GM21526 (cell line): ENCODE results near the gene LRRC7.

ENCODE experiments used
- ATAC-seq: cut with Tn5 transposase; IDR thresholded peaks from one replicate; pipeline ENCODE4 v1.9.1; 2021; ENCODE audit warnings: moderate library complexity; ENCODE audit not compliant: unreplicated experiment, low FRiP score

LRRC7 gene

DNA sequence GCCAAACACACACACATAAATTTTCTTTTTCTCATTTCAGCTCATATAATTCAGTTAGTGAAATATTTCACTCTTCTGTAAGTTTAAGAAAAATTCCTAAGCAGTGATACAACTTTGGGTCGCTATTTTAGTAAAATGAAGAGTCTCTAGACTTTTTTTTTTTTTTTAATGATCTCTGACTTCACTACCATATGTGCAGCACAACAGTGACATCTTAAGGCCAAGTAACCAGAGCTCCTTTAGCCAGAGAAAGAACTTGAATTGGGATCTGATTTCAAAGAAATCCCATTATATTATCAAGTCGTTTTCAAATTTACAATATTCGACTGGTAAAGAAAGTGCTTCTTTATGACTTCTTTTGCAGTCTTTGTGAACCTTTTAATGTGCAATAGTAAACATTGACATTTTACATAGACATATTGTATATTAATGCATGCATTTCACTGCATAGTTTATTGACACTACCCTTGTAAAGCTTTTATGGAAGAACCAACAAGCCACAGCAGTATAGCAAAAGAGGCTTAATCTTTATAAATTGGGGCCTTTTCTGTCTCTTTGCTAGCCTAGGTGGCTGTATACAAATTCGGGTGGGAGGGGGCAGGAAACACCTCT is 575.4 kb downstream of the LRRC7 start:
- ATAC-seq: no peak

DNA sequence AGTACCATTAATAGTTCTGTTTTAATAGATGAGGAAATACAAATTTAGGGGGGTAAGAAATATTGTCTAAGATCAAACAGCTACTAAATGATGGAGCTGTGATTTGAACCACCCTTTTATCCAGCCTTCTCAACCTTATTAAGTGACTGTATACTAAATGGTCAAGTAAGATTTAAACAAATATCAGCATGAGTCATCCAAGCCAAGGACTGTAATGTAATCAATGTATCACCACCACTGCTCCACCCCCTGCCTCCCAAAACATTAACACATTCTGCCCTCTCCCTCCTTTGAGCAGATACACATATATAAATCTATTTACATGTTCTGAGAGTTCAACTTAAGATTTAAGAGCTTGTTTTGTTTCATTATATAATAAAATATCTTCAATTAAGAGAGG is 578.8 kb downstream of the LRRC7 start:
- ATAC-seq: no peak

DNA sequence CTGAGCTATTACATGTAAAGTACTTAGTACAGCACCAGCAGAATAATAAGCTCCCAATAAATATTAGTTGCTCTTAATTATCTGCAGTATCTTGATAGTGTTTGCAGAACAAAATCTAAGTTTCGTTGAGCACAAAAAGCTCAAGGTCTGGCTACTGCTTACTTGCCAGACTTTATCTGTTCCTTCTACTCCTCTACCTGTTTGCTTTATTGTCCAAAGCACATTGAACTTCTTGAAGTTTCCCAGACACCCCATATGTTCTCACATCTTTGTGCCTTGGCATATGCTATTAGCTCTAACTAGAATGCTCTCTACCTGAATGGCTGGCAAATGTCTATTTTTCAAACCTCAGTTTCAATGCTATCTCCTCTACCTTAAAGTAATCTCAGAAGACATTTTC is 582.7 kb downstream of the LRRC7 start:
- no peak for ATAC-seq

DNA sequence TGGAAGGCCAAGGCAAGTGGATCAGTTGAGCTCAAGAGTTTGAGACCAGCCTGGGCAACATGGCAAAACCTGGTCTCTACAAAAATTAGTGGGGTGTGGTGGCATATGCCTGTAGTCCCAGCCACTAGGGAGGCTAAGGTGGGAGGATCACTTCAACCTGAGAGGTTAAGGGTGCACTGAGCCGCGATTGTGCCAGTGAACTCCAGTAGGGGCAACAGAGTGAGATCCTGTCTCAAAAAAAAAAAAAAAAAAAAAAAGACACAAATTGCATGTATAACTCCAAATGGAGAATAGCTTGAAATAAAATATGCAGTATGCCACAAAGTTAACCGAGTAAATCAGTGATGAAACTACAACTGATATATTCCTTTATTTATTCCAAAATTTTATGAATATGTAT is 586.0 kb downstream of the LRRC7 start:
- ATAC-seq: no peak

DNA sequence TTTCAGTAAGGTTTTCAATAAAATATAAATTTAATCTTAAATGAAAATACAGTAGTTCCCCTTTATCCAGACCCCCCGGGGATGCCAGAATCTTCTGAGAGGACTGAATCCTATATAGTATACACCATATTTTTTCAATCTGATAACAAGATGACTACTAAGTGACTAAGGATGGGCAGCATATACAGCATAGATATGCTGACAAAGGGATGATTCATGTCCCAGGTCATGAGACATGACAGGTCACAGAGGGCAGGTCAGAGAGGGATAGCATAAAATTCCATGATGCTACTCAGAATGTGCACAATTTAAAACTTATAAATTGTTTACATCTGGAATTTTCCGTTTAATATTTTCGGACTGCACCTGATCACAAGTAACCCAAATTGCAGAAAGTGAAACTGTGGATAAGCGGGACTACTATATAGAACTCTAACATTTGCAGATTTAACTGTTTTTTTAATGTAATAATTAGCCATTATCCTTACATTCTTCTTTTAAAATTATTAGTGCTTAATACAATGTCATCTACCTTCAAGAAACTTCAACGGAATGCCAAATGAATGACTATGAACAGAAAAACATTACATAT is 588.9 kb downstream of the LRRC7 start:
- no peak for ATAC-seq

DNA sequence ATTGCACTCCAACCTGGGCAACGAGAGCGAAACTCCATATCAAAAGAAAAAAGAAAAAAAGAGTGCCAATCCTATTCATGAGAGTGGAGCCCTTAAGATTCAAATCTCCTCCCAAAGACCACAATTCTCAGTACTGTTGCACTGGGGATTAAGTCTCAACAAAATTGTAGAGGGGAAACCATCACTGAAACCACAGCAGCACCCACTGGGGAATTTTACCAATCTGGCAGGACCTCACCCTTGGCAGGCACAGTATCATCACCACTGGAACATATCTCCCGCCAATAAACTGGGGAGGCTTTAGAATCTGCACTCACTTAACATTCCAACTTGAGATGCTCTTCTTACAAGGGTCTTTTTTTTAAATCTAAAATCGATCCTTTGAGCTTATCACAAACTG is 596.6 kb downstream of the LRRC7 start:
- ATAC-seq: no peak

DNA sequence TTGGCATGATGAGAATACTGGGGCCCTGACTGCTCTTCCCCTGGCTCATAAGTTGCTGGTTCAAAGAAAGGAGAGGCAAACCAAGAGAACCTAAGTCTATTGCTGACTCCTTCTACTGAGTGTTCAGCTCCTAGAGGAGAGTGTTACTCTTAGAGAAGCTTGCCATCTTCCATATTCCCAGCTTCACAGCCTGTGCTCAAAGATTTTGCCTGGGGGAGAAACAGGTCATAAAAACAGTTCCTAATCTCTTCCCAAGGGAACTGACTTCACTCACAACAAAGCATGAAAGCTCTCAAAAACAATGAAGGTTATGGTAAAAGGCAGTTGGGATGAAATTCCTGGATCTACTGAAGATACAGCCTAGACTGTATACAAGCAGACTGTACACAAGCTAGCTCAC is 600.6 kb downstream of the LRRC7 start:
- no peak for ATAC-seq

DNA sequence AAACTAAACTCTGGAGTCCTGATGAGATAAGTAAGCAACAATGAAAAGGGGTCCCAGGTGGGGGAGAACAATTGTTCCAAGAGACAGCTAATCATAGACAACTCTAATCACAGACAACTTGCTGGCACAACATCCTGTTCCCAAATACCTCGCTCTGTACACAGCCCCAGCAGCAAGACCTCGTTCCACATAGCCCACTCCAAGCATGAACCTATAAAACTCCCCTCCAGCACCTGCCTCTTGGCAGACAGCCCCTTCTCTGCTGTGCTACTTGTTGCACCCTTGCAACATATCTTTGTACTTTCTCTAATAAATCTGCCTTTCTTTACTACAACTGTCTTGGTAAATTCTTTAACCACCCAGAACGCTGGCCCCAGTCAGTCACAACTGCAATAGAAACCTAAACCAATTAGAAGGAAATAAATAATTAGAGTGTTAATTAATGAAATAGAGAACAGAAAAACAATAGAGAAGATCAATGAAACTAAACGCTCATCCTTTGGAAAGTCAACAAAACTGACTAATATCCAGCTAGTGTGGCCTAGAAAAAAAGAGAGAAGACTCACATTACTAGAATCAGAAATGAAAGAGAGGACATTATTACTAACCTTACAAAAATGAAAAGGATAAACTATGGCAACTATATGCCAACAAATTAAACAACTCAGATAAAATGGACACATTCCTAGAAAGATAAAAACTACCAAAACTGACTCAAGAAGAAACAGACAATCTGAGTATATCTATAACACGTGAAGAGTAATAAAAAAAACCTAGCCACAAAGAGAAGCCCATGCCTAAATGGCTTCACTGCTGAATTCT is 601.5 kb downstream of the LRRC7 start:
- ATAC-seq: no peak

DNA sequence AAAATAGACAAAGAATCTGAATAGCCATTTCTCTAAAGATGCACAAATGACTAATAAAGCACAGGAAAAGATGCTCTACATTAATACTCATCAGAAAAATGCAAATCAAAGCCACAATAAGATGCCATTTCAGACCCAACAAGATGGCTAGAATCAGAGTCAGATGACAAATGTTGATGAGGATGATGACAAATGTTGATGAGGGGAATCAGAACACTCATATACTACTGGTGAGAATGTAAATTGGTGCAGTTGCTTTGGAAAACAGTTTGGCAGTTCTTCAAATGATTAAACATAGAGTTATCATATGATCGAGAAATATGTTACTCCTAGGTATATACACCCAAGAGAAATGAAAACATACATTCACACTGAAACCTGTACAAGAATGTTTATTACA is 603.8 kb downstream of the LRRC7 start:
- ATAC-seq: no peak
